Fibroblast of skin of left quadriceps (primary cell): ENCODE results near the gene CDK5RAP2.
"Not testable (repeated sequence)": the region's sequence is repeated elsewhere in the genome, so short reads cannot be mapped to it uniquely, and the experiment has no call there.

Experiments used
- DNase-seq, 2 experiments: peaks; one replicate each; pipeline ENCODE4 v3.0.0-alpha.2; 2013; ENCODE audit warnings: low read depth in 2 of 2

CDK5RAP2 gene

GRCh38 chr9:120515481-120515880 is 64.5 kb downstream of the CDK5RAP2 start:
- not testable (repeated sequence) for DNase-seq

DNA sequence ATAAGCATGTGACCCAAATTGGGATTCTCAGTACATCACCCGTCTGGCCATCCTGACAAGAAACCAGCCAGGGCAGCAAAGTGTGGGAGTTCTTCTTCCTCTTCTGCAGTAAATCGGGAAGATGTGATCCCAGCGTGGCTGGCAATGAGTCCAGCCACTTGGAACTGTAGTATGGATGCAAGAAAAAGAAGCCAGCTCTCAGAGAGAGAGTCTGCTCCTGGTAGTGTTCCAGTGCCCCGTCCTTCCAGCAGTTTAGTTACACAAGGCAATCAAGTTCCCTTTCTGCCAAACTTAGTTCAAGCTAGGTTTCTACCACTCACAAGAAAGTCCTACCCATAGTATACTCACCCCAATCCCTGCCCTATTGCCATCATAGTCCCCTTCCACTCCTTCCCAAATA is 65.6 kb downstream of the CDK5RAP2 start:
- no peak for DNase-seq

DNA sequence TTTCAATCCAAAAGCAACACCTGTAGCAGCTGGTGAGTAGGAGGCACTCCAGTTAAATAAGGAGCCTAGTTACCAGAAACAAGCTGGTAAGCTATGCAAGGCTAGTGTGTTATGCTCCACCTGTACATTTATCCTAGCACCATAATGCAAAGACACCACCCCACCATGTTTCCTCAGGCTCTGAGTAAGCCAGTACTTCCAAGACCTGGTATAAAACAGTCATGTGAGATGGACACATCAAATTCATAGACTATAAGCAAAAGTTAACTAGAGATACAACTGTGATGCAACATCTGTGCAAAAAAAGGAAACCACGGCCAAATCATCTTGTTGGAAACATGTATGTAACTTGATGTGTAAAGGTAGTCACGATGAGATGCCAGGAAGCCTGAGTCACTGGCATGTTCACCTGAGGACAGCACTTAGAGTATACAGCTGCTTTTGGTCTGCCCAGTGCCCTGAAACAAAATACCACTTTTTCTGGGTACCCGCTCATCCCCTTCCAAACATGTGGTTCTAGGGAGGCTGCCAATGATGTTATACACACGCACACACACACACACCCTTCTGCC is 66.1 kb downstream of the CDK5RAP2 start:
- DNase-seq, result no peak

- no peak for DNase-seq
Measured at GRCh38 chr9:120510816-120511215, 69.2 kb downstream of the CDK5RAP2 start.

DNA sequence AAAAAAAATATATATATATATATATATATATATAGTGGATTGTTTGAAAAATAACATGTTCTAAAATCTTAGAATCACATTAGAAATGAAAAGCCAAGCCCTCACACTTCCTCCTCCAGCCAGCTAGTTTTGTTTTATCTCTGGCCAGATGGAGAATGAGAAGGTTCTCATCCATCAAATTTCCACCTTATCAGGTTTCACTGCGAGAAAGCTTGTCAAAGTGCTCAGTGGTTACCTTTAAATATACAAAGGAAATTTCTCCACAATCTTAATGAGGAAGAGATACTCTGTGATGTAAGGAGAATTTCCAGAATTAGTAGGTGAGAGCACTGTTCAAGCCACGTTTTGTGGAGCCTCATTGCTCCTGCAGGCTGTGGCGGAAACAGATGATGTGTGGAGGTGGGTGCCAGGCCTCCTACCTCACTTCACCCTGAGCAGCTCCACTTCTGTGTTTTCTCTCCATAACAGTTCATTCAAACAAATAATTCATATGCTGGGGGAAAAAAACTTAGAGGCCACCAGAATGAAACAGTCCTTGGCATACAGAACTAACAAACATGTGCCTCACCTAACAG is 71.9 kb downstream of the CDK5RAP2 start:
- no peak for DNase-seq

DNA sequence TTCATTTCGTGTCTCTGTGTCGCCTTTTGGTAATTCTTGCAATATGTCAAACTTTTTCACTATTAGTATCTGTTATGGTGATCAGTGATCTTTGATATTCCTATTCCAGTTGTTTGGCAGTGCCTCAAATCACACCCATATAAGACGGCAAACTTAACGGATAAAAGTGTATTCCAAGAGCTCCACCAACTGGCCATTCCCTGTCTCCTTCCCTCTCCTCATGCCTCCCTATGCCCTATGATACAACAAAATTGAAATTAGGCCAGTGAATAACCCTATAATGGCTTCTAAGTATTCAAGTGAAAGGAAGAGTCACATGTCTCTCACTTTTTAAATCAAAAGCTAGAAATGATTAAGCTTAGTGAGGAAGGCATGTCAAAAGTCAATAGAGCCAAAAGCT is 74.8 kb downstream of the CDK5RAP2 start:
- DNase-seq, result no peak

GRCh38 chr9:120500733-120501132 is 79.2 kb downstream of the CDK5RAP2 start:
- DNase-seq, result no peak

- not testable (repeated sequence) for DNase-seq
Measured at GRCh38 chr9:120497865-120498264, 82.1 kb downstream of the CDK5RAP2 start.

- not testable (repeated sequence) for DNase-seq
Measured at GRCh38 chr9:120496438-120496837, 83.5 kb downstream of the CDK5RAP2 start.

- DNase-seq, result no peak
Measured at GRCh38 chr9:120490888-120491595, 88.9 kb downstream of the CDK5RAP2 start.

DNA sequence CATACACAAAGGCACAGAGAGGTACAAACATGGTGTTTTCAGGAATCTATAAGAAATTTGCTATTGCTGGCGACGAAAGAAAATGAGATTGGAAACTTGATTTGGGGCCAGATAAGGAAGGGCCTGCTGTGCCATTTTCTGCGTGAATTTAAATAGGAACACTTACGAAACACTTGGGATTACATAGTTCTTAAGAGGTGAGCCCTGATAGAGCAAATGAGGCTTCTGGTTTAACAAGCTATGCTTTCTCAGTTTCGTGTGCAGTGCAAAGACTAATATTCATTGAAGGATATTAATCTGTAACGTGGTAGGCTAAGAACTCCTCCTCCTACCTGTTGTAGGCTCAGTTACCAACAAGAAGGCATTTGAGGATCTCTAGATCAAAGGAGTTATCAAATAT is 93.1 kb downstream of the CDK5RAP2 start:
- DNase-seq, result no peak

- DNase-seq, result no peak
Measured at GRCh38 chr9:120486347-120486746, 93.6 kb downstream of the CDK5RAP2 start.

- DNase-seq, result no peak
Measured at GRCh38 chr9:120485788-120486187, 94.2 kb downstream of the CDK5RAP2 start.

DNA sequence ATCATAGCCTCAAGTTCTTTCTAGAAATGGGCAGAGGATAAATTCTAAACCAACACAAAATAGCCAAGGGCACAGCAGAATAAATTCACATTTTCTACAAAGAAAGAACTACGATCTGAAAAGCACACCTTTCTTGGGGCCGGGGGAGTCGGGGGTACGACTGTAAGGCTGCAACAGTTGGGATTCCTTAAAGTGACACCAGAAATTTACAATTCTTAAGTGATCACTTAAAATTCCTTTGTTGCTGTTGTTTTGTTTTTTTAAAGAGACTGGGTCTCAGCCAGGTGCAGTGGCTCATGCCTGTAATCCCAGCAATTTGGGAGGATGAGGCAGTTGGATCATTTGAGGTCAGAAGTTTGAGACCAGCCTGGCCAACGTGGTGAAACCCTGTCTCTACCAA is 95.8 kb downstream of the CDK5RAP2 start:
- DNase-seq, result no peak

- no peak for DNase-seq
Measured at GRCh38 chr9:120482424-120483186, 97.4 kb downstream of the CDK5RAP2 start.

DNA sequence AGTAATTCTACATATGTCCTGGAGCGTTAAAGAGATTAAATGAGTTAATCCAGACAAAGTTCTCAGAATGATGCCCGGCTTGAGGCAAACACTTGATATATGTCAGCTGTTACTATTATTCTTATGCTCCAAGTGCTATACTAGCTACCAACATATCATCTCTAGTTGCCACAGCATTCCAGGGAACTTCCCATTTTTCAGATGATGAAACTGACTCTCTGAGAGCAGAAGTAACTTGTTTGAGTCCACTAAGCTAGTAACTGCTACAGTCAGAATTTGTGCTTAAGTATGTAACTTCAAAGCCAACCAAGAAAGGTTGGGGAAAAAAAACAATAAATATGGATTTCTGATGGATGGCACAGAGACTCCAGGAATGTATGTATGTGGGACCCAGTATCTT is 98.1 kb downstream of the CDK5RAP2 start:
- DNase-seq, result no peak

DNA sequence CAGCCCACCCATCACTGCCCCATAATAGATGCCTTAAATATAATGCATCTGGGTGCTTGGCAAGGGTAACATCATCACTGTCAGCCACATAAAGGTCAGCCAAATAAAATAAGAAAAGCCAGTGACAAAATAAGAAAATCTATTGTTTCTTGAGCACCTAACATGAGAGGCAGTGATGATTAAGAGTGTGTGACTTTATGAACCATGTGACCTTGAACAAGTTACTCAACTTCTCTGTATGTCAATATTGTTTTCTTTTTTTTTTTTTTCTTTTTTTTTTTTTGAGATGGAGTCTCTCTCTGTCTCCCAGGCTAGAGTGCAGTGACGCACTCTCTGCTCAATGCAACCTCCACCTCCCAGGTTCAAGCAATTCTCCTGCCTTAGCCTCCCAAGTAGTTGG is 98.7 kb downstream of the CDK5RAP2 start:
- no peak for DNase-seq

DNA sequence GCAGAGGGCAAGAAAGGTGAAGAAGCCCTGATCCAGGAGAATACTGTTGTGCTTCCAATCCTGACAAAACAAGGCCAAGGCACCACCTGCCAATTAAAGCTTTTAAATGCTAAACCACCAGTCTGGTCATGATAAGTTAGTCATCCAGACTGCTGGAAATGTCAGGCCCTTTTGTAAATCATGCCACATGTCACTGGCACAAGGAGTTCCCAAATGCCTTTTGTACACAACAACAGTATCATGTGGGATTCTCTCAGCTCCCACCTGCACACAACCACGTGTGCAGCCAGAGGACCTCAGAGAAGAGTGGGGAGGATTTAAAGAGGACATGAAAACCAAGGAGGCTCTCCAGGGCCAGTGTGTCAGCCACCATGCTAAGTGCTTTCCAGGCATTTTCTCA is 99.3 kb downstream of the CDK5RAP2 start:
- no peak for DNase-seq

GRCh38 chr9:120478208-120478607 is 101.8 kb downstream of the CDK5RAP2 start:
- peak; percentile 42 to 50 for DNase-seq

DNA sequence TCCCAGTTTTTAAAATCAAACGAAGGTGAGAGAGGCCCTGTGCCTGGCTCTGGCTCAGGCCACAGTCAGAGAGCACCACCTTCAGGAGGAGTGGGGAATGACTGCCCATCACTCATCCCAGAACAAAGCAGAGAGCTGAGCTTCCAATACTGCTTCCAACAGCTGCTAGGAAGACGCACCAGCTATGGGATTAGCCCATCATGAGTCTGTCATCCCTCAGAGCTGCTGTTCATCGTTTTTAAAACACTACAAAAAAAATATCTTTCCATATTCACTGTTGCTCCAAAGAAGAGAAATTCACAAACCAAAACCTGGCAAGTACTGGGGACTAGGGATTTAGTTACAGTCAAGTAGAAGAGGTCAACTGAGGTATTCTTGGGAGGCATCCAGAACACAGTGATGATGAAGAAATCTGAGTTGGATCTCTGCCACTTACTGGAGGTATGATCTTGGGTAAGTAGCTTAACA is 102.4 kb downstream of the CDK5RAP2 start:
- peak; percentile 90 to 93 for DNase-seq

GRCh38 chr9:120475341-120475740 is 104.6 kb downstream of the CDK5RAP2 start:
- DNase-seq, result peak; percentile 57 to 62

DNA sequence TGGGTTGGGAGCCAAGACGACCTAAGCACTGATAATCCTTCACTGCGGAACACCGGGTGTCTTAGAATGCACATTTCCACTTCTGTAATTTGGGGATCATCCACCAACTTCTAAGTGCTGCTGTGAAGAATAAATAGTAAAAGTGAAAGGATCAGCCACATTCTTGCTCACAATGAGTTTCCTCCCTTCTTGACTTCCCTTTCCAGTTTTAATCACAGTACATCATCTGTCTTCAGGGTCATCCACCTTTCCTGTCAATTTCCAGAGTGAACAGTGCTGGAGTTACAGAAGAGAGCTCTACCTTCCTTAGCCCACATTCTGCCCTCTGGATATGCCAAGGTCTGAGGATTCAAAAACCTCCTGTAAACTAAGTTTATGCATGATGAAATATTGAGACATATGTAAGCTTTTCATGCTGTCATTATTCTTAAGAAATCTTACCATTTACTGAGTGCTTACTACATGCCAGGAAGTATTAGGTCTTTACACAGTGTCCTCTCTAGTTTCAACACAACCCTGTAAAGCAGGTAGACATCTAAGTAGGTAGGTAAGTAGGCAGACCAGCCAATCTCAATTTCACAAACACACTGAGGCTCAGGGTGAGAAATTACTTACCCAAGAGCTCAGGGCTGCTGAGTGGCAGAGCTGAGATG is 105.2 kb downstream of the CDK5RAP2 start:
- DNase-seq, result peak in 1 of 2 experiments; percentile 28
